Endothelial cell of umbilical vein (primary cell): ENCODE measurements around the gene SOX21. TPM values are rescaled to one million over a fixed set of nuclear protein-coding genes. Genes with fewer than 3 reads are reported as not detected.

Experiments used
- BruUV-seq: library from RNA; stranded (reverse); fragments of 400-500 nt; replicated peaks from 2 replicates; lab custom pipeline; 2021; lab: Mats Ljungman, UMichigan
- CTCF ChIA-PET: fragments of 300-600, 350-600 bp; sonication (Branson Sonifier 250); formaldehyde crosslinking; loops from one replicate; lab custom pipeline; 2021; ENCODE audit warnings: antibody characterized with exemption, inconsistent platforms; lab: Charles Lee
- POLR2A ChIA-PET: fragments of 300-600, 350-600 bp; sonication (Branson Sonifier 250); formaldehyde crosslinking; loops from one replicate; lab custom pipeline; 2021; ENCODE audit warnings: antibody characterized with exemption, inconsistent platforms; lab: Charles Lee
- DNase-seq: peaks from one replicate; pipeline ENCODE4 v3.0.0-alpha.2; 2011; ENCODE audit warnings: low read depth, low spot score
- FAIRE-seq: peaks from 2 replicates; lab custom pipeline; 2011; peaks lifted over from hg19 to GRCh38; lab: Jason Lieb, UNC
- H2AFZ ChIP-seq: 2 replicates; pipeline ENCODE4 v1.6.0; 2012; ENCODE audit warnings: low read depth, low read length, control low read depth, inconsistent platforms
- H3K27ac ChIP-seq: 2 replicates; pipeline ENCODE4 v1.5.1; 2011; ENCODE audit warnings: low read depth, mild to moderate bottlenecking, control low read depth, low read length, moderate library complexity; ENCODE audit not compliant: insufficient read depth
- H3K27me3 ChIP-seq, 2 experiments: 2 replicates each; pipeline versions ENCODE4 v1.6.0 to v1.6.1; 2011; ENCODE audit warnings: low read length in 2 of 2, mixed read lengths in 1 of 2; ENCODE audit not compliant: control insufficient read depth in 2 of 2, insufficient read depth in 2 of 2
- H3K36me3 ChIP-seq, 2 experiments: 2 replicates in 1 of 2; 3 replicates in 1 of 2; pipeline ENCODE4 v1.5.1; 2011; ENCODE audit warnings: low read length in 2 of 2, mild to moderate bottlenecking in 1 of 2, moderate library complexity in 1 of 2; ENCODE audit not compliant: control insufficient read depth in 2 of 2, insufficient read depth in 2 of 2; ENCODE audit errors: extremely low read depth in 1 of 2
- H3K4me1 ChIP-seq: 3 replicates; pipeline ENCODE4 v1.5.1; 2011; ENCODE audit warnings: mild to moderate bottlenecking, low read length; ENCODE audit not compliant: control insufficient read depth, insufficient read depth; ENCODE audit errors: extremely low read depth
- H3K4me2 ChIP-seq: 2 replicates; pipeline ENCODE4 v1.6.1; 2011; ENCODE audit warnings: low read length, control low read depth, mixed read lengths; ENCODE audit not compliant: insufficient read depth
- H3K4me3 ChIP-seq, 3 experiments: fragments of 200-600 bp in 1 of 3; sonication (generic), shearing (Covaris generic) in 1 of 3; replicated peaks in 1 of 3; 2 replicates each; pipeline ENCODE4 v1.5.1; 2011 to 2016; ENCODE audit warnings: control low read depth in 3 of 3, low read length in 3 of 3, mild to moderate bottlenecking in 2 of 3, inconsistent platforms in 1 of 3, low read depth in 1 of 3, moderate library complexity in 1 of 3; ENCODE audit not compliant: insufficient read depth in 1 of 3
- H3K79me2 ChIP-seq: 2 replicates; pipeline ENCODE4 v1.6.0; 2012; ENCODE audit warnings: low read length, inconsistent platforms; ENCODE audit not compliant: control insufficient read depth, insufficient read depth
- H3K9ac ChIP-seq: replicated peaks from 2 replicates; pipeline ENCODE3; 2011; ENCODE audit warnings: low read length, control low read depth; ENCODE audit not compliant: insufficient read depth; ENCODE audit errors: extremely low read depth
- H3K9me1 ChIP-seq: replicated peaks from 3 replicates; pipeline ENCODE4 v1.6.0; 2011; ENCODE audit warnings: mild to moderate bottlenecking, low read length; ENCODE audit not compliant: control insufficient read depth, insufficient read depth; ENCODE audit errors: extremely low read depth
- H3K9me3 ChIP-seq: replicated peaks from 2 replicates; pipeline ENCODE4 v1.5.1; 2012; ENCODE audit warnings: low read length, inconsistent platforms; ENCODE audit not compliant: control insufficient read depth, insufficient read depth
- H4K20me1 ChIP-seq: replicated peaks from 2 replicates; pipeline ENCODE3; 2011; ENCODE audit warnings: mild to moderate bottlenecking, low read length; ENCODE audit not compliant: control insufficient read depth, insufficient read depth; ENCODE audit errors: extremely low read depth
- EZH2 ChIP-seq: IDR thresholded peaks from 2 replicates; pipeline ENCODE4 v1.6.1; 2012; ENCODE audit warnings: borderline replicate concordance, low read depth, mild to moderate bottlenecking, moderate library complexity, low read length, inconsistent platforms; ENCODE audit not compliant: severe bottlenecking
- FOS ChIP-seq: IDR thresholded peaks from 2 replicates; pipeline ENCODE4 v1.6.1; 2011; ENCODE audit warnings: mild to moderate bottlenecking, low read length, moderate library complexity, borderline replicate concordance; ENCODE audit not compliant: insufficient read depth
- GATA2 ChIP-seq: IDR thresholded peaks from 2 replicates; pipeline ENCODE4 v1.7.0; 2011; ENCODE audit warnings: low read depth, mild to moderate bottlenecking, moderate library complexity, mixed read lengths, low read length; ENCODE audit not compliant: insufficient read length, insufficient read depth
- JUN ChIP-seq: IDR thresholded peaks from 2 replicates; pipeline ENCODE4 v1.6.1; 2011; ENCODE audit warnings: borderline replicate concordance, low read depth; ENCODE audit not compliant: insufficient read length, insufficient read depth
- MYC ChIP-seq: IDR thresholded peaks from one replicate; pipeline ENCODE4 v1.6.1; 2011; ENCODE audit warnings: mild to moderate bottlenecking, low read depth, low read length
- POLR2A ChIP-seq: IDR thresholded peaks from 2 replicates; pipeline ENCODE4 v1.6.1; 2012; ENCODE audit warnings: low read depth, mild to moderate bottlenecking, control low read depth, low read length
- POLR2AphosphoS5 ChIP-seq: IDR thresholded peaks from 2 replicates; pipeline ENCODE4 v1.6.1; 2012; ENCODE audit warnings: low read depth, mild to moderate bottlenecking, control low read depth, low read length, moderate library complexity; ENCODE audit not compliant: insufficient read depth
- dilution Hi-C: fragments of 300-500 bp; cut with MboI; formaldehyde crosslinking; loops from one replicate; pipeline ENCODE4 v1.15.0; 2019; ENCODE audit warnings: low sequenced_read_pairs; ENCODE audit not compliant: extremely low pct_ligation_motif_present
- intact Hi-C: fragments of 100-400 bp; cut with micrococcal nuclease; formaldehyde crosslinking; loops from one replicate; pipeline ENCODE4 v1.10.0; 2022
- polyA plus RNA-seq, 4 experiments: library from polyadenylated mRNA; depleted of rRNA in 3 of 4; stranded (reverse) in 3 of 4; unstranded in 1 of 4; fragments of >200 nt; gene quantifications; 2 replicates each; pipeline versions ENCODE4 v1.2.1 to v1.2.3, GENCODE V29; 2011 to 2012; ENCODE audit warnings: missing spikeins in 1 of 4
- total RNA-seq: library from RNA; stranded (reverse); gene quantifications from 2 replicates; pipeline ENCODE4 v1.2.3, GENCODE V29; 2021
- TF ChIP-seq, protein P1 (sequence below), 2 donors: IDR thresholded peaks; 1 replicate in 1 of 2; 2 replicates in 1 of 2; pipeline ENCODE4 v1.5.1; 2011; ENCODE audit warnings: low read length in 2 of 2, mild to moderate bottlenecking in 2 of 2, moderate library complexity in 2 of 2, control low read depth in 1 of 2, inconsistent platforms in 1 of 2, low read depth in 1 of 2; ENCODE audit not compliant: insufficient read depth in 1 of 2; ENCODE audit errors: extremely low read depth in 1 of 2
- TF ChIP-seq, protein P2 (sequence below): IDR thresholded peaks from 2 replicates; pipeline ENCODE4 v1.6.1; 2011; ENCODE audit not compliant: insufficient read depth, insufficient read length

Gene SOX21
- total and polyA plus RNA-seq, 2 donors (not counting 3 experiments of a cell fraction or from before 2014, with no cell fraction given) = not detected

DNA sequence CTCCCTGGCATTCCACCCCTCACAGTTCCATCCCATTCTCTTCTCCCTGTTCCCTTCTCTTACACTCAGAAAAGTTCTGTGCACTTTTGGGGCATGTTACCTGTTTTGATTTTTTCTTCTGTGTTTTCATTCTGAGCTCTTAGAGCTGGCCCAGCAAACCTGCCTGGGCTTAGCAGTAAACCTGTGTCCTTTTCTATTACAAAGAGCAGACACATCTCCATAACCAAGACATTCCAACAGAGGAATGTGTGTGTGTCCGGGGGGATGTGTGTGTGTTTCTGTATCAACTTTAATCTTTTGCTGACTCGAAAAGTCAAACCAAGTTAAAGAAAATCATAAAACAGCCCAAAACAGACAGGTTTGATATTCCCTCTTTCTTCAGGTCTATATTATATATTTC, 49.1 kb upstream of the SOX21 start:
- H4K20me1 ChIP-seq = no peaks in the 10 kb centered on the region
- no peaks in the 10 kb centered on the region for H3K9me3 ChIP-seq
- no peaks in the 10 kb centered on the region for H3K4me1 ChIP-seq
- H3K4me3 ChIP-seq = no peak overlapping the region
- H3K27ac ChIP-seq = no peak overlapping the region
- no peaks in the 10 kb centered on the region for H3K36me3 ChIP-seq
- H3K9me1 ChIP-seq = no peaks in the 10 kb centered on the region
- DNase-seq (no peak), FAIRE-seq (no peak)
- no peak overlapping the region for H2AFZ ChIP-seq
- POLR2A ChIA-PET = no interaction called here
- dilution Hi-C loops = no loop called here
- no peak overlapping the region for H3K9ac ChIP-seq
- CTCF ChIA-PET = no interaction called here
- no peak overlapping the region for H3K4me2 ChIP-seq
- BruUV-seq = no TSS peak
- TF ChIP-seq, protein P1, sequence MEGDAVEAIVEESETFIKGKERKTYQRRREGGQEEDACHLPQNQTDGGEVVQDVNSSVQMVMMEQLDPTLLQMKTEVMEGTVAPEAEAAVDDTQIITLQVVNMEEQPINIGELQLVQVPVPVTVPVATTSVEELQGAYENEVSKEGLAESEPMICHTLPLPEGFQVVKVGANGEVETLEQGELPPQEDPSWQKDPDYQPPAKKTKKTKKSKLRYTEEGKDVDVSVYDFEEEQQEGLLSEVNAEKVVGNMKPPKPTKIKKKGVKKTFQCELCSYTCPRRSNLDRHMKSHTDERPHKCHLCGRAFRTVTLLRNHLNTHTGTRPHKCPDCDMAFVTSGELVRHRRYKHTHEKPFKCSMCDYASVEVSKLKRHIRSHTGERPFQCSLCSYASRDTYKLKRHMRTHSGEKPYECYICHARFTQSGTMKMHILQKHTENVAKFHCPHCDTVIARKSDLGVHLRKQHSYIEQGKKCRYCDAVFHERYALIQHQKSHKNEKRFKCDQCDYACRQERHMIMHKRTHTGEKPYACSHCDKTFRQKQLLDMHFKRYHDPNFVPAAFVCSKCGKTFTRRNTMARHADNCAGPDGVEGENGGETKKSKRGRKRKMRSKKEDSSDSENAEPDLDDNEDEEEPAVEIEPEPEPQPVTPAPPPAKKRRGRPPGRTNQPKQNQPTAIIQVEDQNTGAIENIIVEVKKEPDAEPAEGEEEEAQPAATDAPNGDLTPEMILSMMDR (IDR thresholded peaks at IDR 0.05; ENCODE audit: extremely low read depth in 1 of 2, insufficient read depth in 1 of 2, low read depth in 1 of 2, low read length in 2 of 2) = no peak
- no peak for TF ChIP-seq EZH2
- TF ChIP-seq MYC = no peak
- TF ChIP-seq FOS = no peak
- H3K79me2 ChIP-seq = no peaks in the 10 kb centered on the region
- H3K27me3 ChIP-seq = peaks cover 0 to 6% of the 10 kb centered on the region in 2 experiments
- intact Hi-C loops = no loop called here

DNA sequence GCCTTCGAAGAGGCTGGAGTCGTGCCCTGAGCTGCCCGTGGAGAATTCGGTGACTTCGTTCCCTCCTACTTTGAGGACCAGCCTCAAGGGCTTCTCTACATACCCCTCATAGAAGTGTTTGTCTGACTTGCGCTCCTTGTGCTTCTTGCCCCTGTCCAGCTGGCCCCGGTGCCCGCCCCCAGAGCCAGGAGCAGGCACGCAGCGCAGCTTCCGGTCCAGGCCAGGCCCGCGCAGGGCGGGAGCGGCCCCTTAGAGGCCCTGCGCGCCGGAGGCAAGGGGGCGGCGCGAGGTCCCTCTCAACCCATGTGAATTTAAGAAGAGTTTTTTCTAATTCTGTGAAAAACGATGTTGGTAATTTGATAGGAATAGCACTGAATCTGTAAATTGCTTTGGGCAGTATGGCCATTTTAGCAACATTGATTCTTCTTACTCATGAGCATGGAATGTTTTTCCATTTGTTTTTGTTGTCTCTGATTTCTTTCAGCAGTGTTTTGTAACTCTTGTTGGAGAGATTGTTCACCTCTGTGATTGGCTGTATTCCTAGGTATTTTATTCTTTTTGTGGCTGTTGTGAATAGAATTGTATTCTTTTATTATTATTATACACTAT, 46.9 kb upstream of the SOX21 start:
- FAIRE-seq = no peak
- Histone ChIP-seq H3K4me3 (no peak overlapping the region), H2AFZ (no peak overlapping the region), H3K27ac (no peak overlapping the region), H3K79me2 (no peaks in the 10 kb centered on the region), H3K27me3 (peaks cover 0 to 6% of the 10 kb centered on the region in 2 experiments), H3K9ac (no peak overlapping the region), H3K4me1 (no peaks in the 10 kb centered on the region), H4K20me1 (no peaks in the 10 kb centered on the region), H3K36me3 (no peaks in the 10 kb centered on the region), H3K9me3 (no peaks in the 10 kb centered on the region), H3K4me2 (no peak overlapping the region), H3K9me1 (no peaks in the 10 kb centered on the region)
- ChIA-PET CTCF (no interaction called here), POLR2A (no interaction called here)
- no peak for DNase-seq
- no peak for TF ChIP-seq GATA2
- no peak for TF ChIP-seq POLR2AphosphoS5
- no peak for TF ChIP-seq FOS
- no peak for TF ChIP-seq MYC
- no peak for TF ChIP-seq POLR2A
- TF ChIP-seq EZH2 = no peak
- TF ChIP-seq, protein P2, sequence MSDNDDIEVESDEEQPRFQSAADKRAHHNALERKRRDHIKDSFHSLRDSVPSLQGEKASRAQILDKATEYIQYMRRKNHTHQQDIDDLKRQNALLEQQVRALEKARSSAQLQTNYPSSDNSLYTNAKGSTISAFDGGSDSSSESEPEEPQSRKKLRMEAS = no peak
- TF ChIP-seq, protein P1 (IDR thresholded peaks at IDR 0.05; ENCODE audit: extremely low read depth in 1 of 2, insufficient read depth in 1 of 2, low read depth in 1 of 2, low read length in 2 of 2) = no peak
- no peak for TF ChIP-seq JUN
- dilution Hi-C loops (no loop called here), intact Hi-C loops (no loop called here)
- BruUV-seq = no TSS peak
